GM12891 (cell line): ENCODE measurements around the gene NINJ2.

ENCODE experiments used
- PAX5 ChIP-seq: IDR thresholded peaks from 2 replicates; pipeline ENCODE4 v1.6.1; 2011; ENCODE audit warnings: low read length, moderate library complexity, mild to moderate bottlenecking; ENCODE audit not compliant: insufficient read depth, severe bottlenecking
- POLR2A ChIP-seq: IDR thresholded peaks from 2 replicates; pipeline ENCODE4 v1.6.1; 2011; ENCODE audit warnings: low read depth, low read length, control low read depth
- POLR2AphosphoS5 ChIP-seq: IDR thresholded peaks from 2 replicates; pipeline ENCODE4 v1.6.1; 2011; ENCODE audit warnings: low read depth, low read length, control low read depth
- POU2F2 ChIP-seq: IDR thresholded peaks from 2 replicates; pipeline ENCODE4 v1.6.1; 2011; ENCODE audit warnings: low read depth, mild to moderate bottlenecking, control low read depth, low read length, moderate library complexity
- SPI1 ChIP-seq: IDR thresholded peaks from 2 replicates; pipeline ENCODE4 v1.6.1; 2011; ENCODE audit warnings: low read depth, low read length, control low read depth
- TAF1 ChIP-seq: IDR thresholded peaks from 2 replicates; pipeline ENCODE4 v1.6.1; 2011; ENCODE audit warnings: low read depth, low read length, control low read depth

DNA sequence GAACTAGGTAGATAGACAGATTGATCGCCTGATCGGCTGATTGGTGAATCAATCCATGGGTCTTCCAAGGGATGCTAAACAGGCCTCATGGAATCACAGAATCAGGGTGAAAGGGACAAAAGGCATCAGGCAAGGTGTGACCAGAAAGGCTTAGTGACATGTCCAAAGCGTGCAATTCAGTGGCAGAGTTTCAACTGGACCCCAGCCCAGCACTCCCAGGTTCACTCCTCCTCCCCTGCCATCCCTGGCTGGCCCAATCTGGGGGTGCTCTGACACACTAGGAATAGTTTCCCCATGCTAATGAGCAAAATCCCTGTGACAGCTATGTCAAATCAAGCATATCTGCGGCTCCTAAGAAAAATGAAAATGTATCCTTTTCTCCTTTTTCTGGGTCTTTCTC, 50.4 kb downstream of the NINJ2 start:
- no peak for TF ChIP-seq POLR2A
- no peak for TF ChIP-seq TAF1
- TF ChIP-seq POLR2AphosphoS5, result no peak
- no peak for TF ChIP-seq SPI1
- no peak for TF ChIP-seq POU2F2
- TF ChIP-seq PAX5, result no peak
